ENCODE measurements around the gene SNRNP35.

- TF ChIP-seq CTCF (IDR thresholded peaks at IDR 0.05; ENCODE audit: low read length): no peak
- TF ChIP-seq EZH2phosphoT487 (IDR thresholded peaks at IDR 0.05; ENCODE audit: low read length): no peak
Measured at GRCh38 chr12:123457980-123458779, at the start of gene SNRNP35.
